Endothelial cell of umbilical vein (primary cell): Measurements from ENCODE around the gene TNFAIP8L1. TPM values are rescaled to one million over a fixed set of nuclear protein-coding genes. Genes with fewer than 3 reads are reported as not detected.

Experiments used
- BruUV-seq: library from RNA; stranded (reverse); fragments of 400-500 nt; replicated peaks from 2 replicates; lab custom pipeline; 2021; lab: Mats Ljungman, UMichigan
- CTCF ChIA-PET: fragments of 300-600, 350-600 bp; sonication (Branson Sonifier 250); formaldehyde crosslinking; loops from one replicate; lab custom pipeline; 2021; ENCODE audit warnings: antibody characterized with exemption, inconsistent platforms; lab: Charles Lee
- POLR2A ChIA-PET: fragments of 300-600, 350-600 bp; sonication (Branson Sonifier 250); formaldehyde crosslinking; loops from one replicate; lab custom pipeline; 2021; ENCODE audit warnings: antibody characterized with exemption, inconsistent platforms; lab: Charles Lee
- DNase-seq: peaks from one replicate; pipeline ENCODE4 v3.0.0-alpha.2; 2011; ENCODE audit warnings: low read depth, low spot score
- FAIRE-seq: peaks from 2 replicates; lab custom pipeline; 2011; peaks lifted over from hg19 to GRCh38; lab: Jason Lieb, UNC
- H2AFZ ChIP-seq: 2 replicates; pipeline ENCODE4 v1.6.0; 2012; ENCODE audit warnings: low read depth, low read length, control low read depth, inconsistent platforms
- H3K27ac ChIP-seq: 2 replicates; pipeline ENCODE4 v1.5.1; 2011; ENCODE audit warnings: low read depth, mild to moderate bottlenecking, control low read depth, low read length, moderate library complexity; ENCODE audit not compliant: insufficient read depth
- H3K27me3 ChIP-seq, 2 experiments: 2 replicates each; pipeline versions ENCODE4 v1.6.0 to v1.6.1; 2011; ENCODE audit warnings: low read length in 2 of 2, mixed read lengths in 1 of 2; ENCODE audit not compliant: control insufficient read depth in 2 of 2, insufficient read depth in 2 of 2
- H3K36me3 ChIP-seq, 2 experiments: 2 replicates in 1 of 2; 3 replicates in 1 of 2; pipeline ENCODE4 v1.5.1; 2011; ENCODE audit warnings: low read length in 2 of 2, mild to moderate bottlenecking in 1 of 2, moderate library complexity in 1 of 2; ENCODE audit not compliant: control insufficient read depth in 2 of 2, insufficient read depth in 2 of 2; ENCODE audit errors: extremely low read depth in 1 of 2
- H3K4me1 ChIP-seq: 3 replicates; pipeline ENCODE4 v1.5.1; 2011; ENCODE audit warnings: mild to moderate bottlenecking, low read length; ENCODE audit not compliant: control insufficient read depth, insufficient read depth; ENCODE audit errors: extremely low read depth
- H3K4me2 ChIP-seq: 2 replicates; pipeline ENCODE4 v1.6.1; 2011; ENCODE audit warnings: low read length, control low read depth, mixed read lengths; ENCODE audit not compliant: insufficient read depth
- H3K4me3 ChIP-seq, 3 experiments: fragments of 200-600 bp in 1 of 3; sonication (generic), shearing (Covaris generic) in 1 of 3; replicated peaks in 1 of 3; 2 replicates each; pipeline ENCODE4 v1.5.1; 2011 to 2016; ENCODE audit warnings: control low read depth in 3 of 3, low read length in 3 of 3, mild to moderate bottlenecking in 2 of 3, inconsistent platforms in 1 of 3, low read depth in 1 of 3, moderate library complexity in 1 of 3; ENCODE audit not compliant: insufficient read depth in 1 of 3
- H3K79me2 ChIP-seq: 2 replicates; pipeline ENCODE4 v1.6.0; 2012; ENCODE audit warnings: low read length, inconsistent platforms; ENCODE audit not compliant: control insufficient read depth, insufficient read depth
- H3K9ac ChIP-seq: replicated peaks from 2 replicates; pipeline ENCODE3; 2011; ENCODE audit warnings: low read length, control low read depth; ENCODE audit not compliant: insufficient read depth; ENCODE audit errors: extremely low read depth
- H3K9me1 ChIP-seq: replicated peaks from 3 replicates; pipeline ENCODE4 v1.6.0; 2011; ENCODE audit warnings: mild to moderate bottlenecking, low read length; ENCODE audit not compliant: control insufficient read depth, insufficient read depth; ENCODE audit errors: extremely low read depth
- H3K9me3 ChIP-seq: replicated peaks from 2 replicates; pipeline ENCODE4 v1.5.1; 2012; ENCODE audit warnings: low read length, inconsistent platforms; ENCODE audit not compliant: control insufficient read depth, insufficient read depth
- H4K20me1 ChIP-seq: replicated peaks from 2 replicates; pipeline ENCODE3; 2011; ENCODE audit warnings: mild to moderate bottlenecking, low read length; ENCODE audit not compliant: control insufficient read depth, insufficient read depth; ENCODE audit errors: extremely low read depth
- FOS ChIP-seq: IDR thresholded peaks from 2 replicates; pipeline ENCODE4 v1.6.1; 2011; ENCODE audit warnings: mild to moderate bottlenecking, low read length, moderate library complexity, borderline replicate concordance; ENCODE audit not compliant: insufficient read depth
- GATA2 ChIP-seq: IDR thresholded peaks from 2 replicates; pipeline ENCODE4 v1.7.0; 2011; ENCODE audit warnings: low read depth, mild to moderate bottlenecking, moderate library complexity, mixed read lengths, low read length; ENCODE audit not compliant: insufficient read length, insufficient read depth
- POLR2A ChIP-seq: IDR thresholded peaks from 2 replicates; pipeline ENCODE4 v1.6.1; 2012; ENCODE audit warnings: low read depth, mild to moderate bottlenecking, control low read depth, low read length
- POLR2AphosphoS5 ChIP-seq: IDR thresholded peaks from 2 replicates; pipeline ENCODE4 v1.6.1; 2012; ENCODE audit warnings: low read depth, mild to moderate bottlenecking, control low read depth, low read length, moderate library complexity; ENCODE audit not compliant: insufficient read depth
- dilution Hi-C: fragments of 300-500 bp; cut with MboI; formaldehyde crosslinking; loops from one replicate; pipeline ENCODE4 v1.15.0; 2019; ENCODE audit warnings: low sequenced_read_pairs; ENCODE audit not compliant: extremely low pct_ligation_motif_present
- intact Hi-C: fragments of 100-400 bp; cut with micrococcal nuclease; formaldehyde crosslinking; loops from one replicate; pipeline ENCODE4 v1.10.0; 2022
- polyA plus RNA-seq, 4 experiments: library from polyadenylated mRNA; depleted of rRNA in 3 of 4; stranded (reverse) in 3 of 4; unstranded in 1 of 4; fragments of >200 nt; gene quantifications; 2 replicates each; pipeline versions ENCODE4 v1.2.1 to v1.2.3, GENCODE V29; 2011 to 2012; ENCODE audit warnings: missing spikeins in 1 of 4
- total RNA-seq: library from RNA; stranded (reverse); gene quantifications from 2 replicates; pipeline ENCODE4 v1.2.3, GENCODE V29; 2021
- TF ChIP-seq, protein P1 (sequence below), 2 donors: IDR thresholded peaks; 1 replicate in 1 of 2; 2 replicates in 1 of 2; pipeline ENCODE4 v1.5.1; 2011; ENCODE audit warnings: low read length in 2 of 2, mild to moderate bottlenecking in 2 of 2, moderate library complexity in 2 of 2, control low read depth in 1 of 2, inconsistent platforms in 1 of 2, low read depth in 1 of 2; ENCODE audit not compliant: insufficient read depth in 1 of 2; ENCODE audit errors: extremely low read depth in 1 of 2

The TNFAIP8L1 gene
- total and polyA plus RNA-seq, 2 donors (not counting 3 experiments of a cell fraction or from before 2014, with no cell fraction given) = 40.0 to 56.1 TPM

DNA sequence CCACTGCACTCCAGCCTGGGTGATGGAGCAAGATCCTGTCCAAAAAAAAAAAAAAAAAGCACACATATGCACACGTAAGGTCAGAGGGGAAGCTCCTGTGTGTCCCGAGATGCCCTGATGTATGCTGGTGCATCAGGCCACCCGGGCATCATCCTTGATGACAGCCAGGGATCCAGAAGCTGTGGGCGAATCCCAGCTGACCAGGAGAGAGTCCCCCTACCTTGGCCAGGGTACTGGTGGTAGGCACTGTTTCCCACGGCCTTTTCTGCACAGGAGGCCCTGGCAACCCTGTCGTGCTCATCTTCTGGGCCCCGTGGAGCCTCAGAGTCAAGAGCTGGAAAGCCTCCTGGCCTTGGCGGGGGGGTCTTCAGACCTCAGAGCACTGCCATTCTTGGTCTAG lies 16.8 kb downstream of the TNFAIP8L1 start:
- Histone ChIP-seq H4K20me1 (no peaks in the 10 kb centered on the region), H3K79me2 (no peaks in the 10 kb centered on the region), H3K9me1 (no peaks in the 10 kb centered on the region), H3K4me2 (no peak overlapping the region), H3K4me1 (no peaks in the 10 kb centered on the region), H3K4me3 (no peak overlapping the region), H2AFZ (no peak overlapping the region), H3K9ac (no peak overlapping the region), H3K27me3 (no peaks in the 10 kb centered on the region), H3K27ac (no peak overlapping the region), H3K36me3 (peaks cover 7 to 34% of the 10 kb centered on the region in 2 experiments), H3K9me3 (no peaks in the 10 kb centered on the region)
- POLR2A ChIA-PET = no interaction called here
- FAIRE-seq (no peak), DNase-seq (no peak)
- peak; percentile 55 for TF ChIP-seq POLR2AphosphoS5
- TF ChIP-seq POLR2A = peak; percentile 73
- TF ChIP-seq FOS = no peak
- TF ChIP-seq GATA2 = no peak
- dilution Hi-C loops (no loop called here), intact Hi-C loops (no loop called here)
- CTCF ChIA-PET = no interaction called here
- no TSS peak for BruUV-seq

DNA sequence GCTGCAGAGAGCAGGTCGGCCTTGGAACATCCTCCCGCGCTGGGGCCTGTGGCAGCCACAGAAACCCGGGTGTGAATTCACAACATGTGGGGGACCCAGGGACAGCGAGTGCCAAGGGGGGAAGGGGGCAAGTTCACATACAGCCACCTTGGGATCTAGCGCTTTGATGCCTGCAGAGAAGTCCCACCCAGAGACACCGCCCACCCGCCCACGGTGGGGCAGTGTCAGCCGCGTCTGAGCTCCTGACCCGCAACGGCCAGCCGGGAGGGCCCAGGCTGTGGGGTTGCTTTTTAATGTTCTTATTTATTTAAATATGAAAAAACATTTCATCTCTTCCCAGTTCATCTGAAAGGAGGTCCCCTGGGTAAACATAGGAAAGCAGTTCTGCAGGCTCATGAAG lies 17.9 kb downstream of the TNFAIP8L1 start:
- H3K4me3 ChIP-seq = no peak overlapping the region
- peaks cover 3% of the 10 kb centered on the region for H3K79me2 ChIP-seq
- FAIRE-seq = no peak
- H2AFZ ChIP-seq = no peak overlapping the region
- intact Hi-C loops (no loop called here), dilution Hi-C loops (no loop called here)
- no peaks in the 10 kb centered on the region for H3K9me3 ChIP-seq
- ChIA-PET POLR2A (interaction anchor here (1.2 kb wide), 1 partner anchor 122 kb away, joined by 3 read pairs; the partner anchor contains the start of gene PLIN5), CTCF (no interaction called here)
- no peaks in the 10 kb centered on the region for H3K9me1 ChIP-seq
- H3K36me3 ChIP-seq = peaks cover 7 to 36% of the 10 kb centered on the region in 2 experiments
- no peaks in the 10 kb centered on the region for H4K20me1 ChIP-seq
- TF ChIP-seq POLR2A (peak; percentile 13), POLR2AphosphoS5 (peak; percentile 37)
- TF ChIP-seq, protein P1, sequence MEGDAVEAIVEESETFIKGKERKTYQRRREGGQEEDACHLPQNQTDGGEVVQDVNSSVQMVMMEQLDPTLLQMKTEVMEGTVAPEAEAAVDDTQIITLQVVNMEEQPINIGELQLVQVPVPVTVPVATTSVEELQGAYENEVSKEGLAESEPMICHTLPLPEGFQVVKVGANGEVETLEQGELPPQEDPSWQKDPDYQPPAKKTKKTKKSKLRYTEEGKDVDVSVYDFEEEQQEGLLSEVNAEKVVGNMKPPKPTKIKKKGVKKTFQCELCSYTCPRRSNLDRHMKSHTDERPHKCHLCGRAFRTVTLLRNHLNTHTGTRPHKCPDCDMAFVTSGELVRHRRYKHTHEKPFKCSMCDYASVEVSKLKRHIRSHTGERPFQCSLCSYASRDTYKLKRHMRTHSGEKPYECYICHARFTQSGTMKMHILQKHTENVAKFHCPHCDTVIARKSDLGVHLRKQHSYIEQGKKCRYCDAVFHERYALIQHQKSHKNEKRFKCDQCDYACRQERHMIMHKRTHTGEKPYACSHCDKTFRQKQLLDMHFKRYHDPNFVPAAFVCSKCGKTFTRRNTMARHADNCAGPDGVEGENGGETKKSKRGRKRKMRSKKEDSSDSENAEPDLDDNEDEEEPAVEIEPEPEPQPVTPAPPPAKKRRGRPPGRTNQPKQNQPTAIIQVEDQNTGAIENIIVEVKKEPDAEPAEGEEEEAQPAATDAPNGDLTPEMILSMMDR (IDR thresholded peaks at IDR 0.05; ENCODE audit: extremely low read depth in 1 of 2, insufficient read depth in 1 of 2, low read depth in 1 of 2, low read length in 2 of 2) = no peak
- DNase-seq = no peak
- no peaks in the 10 kb centered on the region for H3K4me1 ChIP-seq
- BruUV-seq = no TSS peak
- no peak overlapping the region for H3K9ac ChIP-seq
- H3K4me2 ChIP-seq = no peak overlapping the region
- no peaks in the 10 kb centered on the region for H3K27me3 ChIP-seq
- no peak overlapping the region for H3K27ac ChIP-seq
